ENCODE measurements around the gene ARL15.

The ARL15 gene

DNA sequence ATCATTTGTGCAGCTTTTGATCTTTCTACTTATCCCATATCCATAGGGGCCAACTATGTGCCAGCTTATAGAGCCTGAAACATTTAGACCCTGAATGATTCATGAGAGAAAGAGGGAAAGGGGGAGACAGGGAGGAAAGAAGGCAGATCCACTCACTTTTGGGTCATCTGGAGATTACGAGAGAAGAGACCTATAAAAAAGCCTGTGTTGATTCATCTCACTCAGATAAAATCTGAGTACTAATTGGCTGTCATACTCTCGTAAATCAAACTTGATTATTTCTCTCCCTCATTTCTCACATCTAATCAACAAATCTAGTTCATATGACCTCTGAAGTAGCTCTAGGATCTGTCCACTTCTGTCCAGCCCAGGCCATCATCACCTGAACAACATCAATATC lies 137.1 kb downstream of the ARL15 start:
- no peak for DNase-seq (ENCODE audit: low read depth, low spot score)
- no peak overlapping the region for H3K27ac ChIP-seq

DNA sequence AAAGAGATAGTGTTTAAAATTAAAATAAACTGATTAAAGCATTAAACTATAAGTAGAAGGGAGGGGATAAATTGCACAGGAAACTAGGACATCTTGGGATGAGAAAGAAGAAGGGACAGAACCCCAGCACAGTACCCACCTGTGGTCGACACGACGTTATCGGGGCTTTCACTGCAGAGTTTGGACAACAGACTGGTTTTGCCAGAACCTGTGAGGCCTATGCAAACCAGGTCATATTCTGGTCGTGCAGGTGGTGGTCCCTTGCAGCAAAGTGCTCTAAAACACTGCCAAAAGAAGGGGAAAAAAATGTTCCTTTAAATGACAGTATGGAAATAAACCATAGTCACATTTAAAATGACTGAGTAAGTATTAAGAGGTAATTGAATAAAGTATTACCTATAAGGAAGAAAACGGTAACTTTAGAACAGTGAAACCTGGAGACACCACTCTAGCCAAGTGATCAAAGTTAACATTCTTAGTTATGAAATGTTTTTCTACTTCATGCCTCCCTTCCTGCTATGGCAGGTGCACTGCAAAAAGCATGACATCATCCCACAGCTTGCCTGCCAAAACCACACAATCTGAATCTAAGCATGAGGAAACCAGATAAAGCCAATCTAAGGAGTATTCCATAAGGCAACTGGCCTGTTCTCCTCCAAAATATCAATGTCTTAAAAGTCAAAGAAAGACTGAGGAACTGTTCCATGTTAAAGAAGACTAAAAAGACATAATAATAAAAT lies 138.6 kb downstream of the ARL15 start:
- peak; percentile 16 for DNase-seq (ENCODE audit: low read depth, low spot score)
- H3K27ac ChIP-seq = no peak overlapping the region

DNA sequence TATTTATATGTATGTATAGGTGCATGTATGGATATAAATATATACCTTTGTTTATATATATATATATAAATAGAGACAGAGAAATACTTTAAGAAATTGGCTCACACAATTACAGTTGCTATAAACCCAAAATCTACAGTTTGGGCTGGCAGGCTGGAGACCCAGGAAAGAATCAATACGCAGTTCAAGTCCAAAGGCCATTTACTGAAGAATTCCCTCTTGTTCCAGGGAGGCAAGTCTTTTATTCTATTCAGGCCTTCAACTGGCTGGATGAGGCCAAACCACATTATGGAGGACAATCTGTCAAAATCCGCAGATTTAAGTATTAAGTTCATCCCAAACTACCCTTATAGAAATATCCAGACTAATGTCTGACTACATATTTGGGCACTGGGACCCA lies 144.7 kb downstream of the ARL15 start:
- no peak overlapping the region for H3K27ac ChIP-seq
- no peak for DNase-seq (ENCODE audit: low read depth, low spot score)

GRCh38 chr5:54162184-54162583 lies 148.2 kb downstream of the ARL15 start:
- no peak overlapping the region for H3K27ac ChIP-seq
- DNase-seq (ENCODE audit: low read depth, low spot score) = no peak

- no peak overlapping the region for H3K27ac ChIP-seq
- no peak for DNase-seq (ENCODE audit: low read depth, low spot score)
Measured at GRCh38 chr5:54160329-54160728, 150.0 kb downstream of the ARL15 start.

DNA sequence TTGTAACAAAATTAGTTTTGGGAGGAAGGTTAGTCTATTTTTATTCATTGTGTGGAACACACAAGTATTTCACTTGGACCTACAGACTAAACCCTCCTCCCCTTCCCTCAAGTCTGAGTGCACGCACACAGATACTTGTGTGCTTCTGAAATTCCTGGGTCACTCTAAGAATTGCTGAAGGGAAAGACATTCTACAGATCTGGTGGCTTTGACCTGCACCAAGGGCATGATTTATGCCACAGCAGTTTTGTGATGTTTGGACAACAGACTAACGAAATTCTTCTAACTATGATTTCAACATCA lies 150.5 kb downstream of the ARL15 start:
- DNase-seq (ENCODE audit: low read depth, low spot score) = no peak
- no peak overlapping the region for H3K27ac ChIP-seq

DNA sequence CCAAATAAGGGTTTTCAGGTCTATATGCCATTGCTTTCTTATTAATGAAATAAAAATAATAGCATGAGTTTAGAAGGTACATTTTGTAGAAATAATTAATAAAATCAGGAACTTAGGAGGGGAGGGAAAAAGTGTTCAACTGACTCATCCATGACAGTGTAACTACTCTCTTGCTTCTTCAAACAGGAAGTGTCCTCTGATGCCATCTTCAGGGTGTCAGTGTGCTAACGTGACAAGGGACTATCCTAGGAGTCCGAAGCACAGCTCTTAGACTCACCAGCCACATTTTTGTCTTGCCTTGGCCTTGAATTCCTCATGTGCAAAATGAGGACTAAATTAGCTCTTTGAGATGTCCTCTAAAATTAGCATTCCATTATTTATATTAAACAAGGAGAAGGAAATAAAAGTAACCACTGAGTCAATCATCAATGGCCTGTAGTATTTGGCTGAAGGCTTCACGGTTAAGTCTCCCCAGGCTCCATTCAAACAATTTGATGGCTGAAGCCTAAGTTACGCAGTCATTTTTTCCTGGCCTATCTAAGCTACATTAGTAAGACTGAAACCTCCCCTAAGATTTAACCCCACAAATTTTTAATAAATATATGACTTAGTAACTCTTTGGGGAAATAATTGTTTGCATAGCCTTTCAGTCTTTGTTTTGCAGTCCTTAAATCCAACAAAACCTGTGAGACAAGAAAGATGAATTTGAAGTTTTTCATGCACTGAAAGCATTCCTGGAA lies 151.1 kb downstream of the ARL15 start:
- no peak overlapping the region for H3K27ac ChIP-seq
- no peak for DNase-seq (ENCODE audit: low read depth, low spot score)

DNA sequence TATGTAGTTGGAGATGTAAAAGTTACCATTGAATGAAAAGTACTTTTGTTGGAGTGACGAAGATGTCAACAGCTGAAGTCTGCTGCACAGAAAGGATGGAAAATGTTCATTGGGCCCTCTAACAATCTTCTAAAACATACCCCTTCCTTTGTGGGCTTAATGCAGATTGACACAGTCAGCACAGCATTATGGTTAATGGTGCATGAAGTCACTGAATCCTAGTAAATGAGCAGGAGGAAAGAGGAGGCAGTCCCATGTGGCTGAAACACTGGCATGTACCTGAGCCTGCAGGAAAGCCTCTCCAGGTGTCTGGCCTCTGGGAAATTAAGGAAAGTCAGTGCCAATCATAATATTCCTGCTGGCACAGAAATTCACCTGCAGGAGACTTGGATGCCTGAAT lies 153.8 kb downstream of the ARL15 start:
- H3K27ac ChIP-seq = no peak overlapping the region
- DNase-seq (ENCODE audit: low read depth, low spot score) = no peak

DNA sequence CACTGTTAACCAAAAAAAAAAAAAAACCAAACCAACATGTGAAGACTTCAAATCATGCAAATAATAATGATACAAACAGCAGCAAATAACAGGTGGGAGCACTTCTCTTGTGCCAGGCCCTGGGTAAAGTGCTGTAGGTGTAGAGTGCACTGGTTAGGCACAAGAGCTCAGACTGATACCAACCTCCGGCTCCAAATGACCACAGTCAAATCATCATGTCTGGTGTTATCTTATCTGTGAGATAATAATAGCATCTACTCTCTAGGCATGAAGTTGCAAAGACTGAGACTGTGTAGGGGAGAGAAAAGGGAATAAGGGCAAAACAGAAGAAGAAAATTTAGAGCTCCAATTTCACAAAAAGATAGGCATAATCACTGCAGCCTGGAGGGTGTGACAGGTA lies 159.5 kb downstream of the ARL15 start:
- no peak for DNase-seq (ENCODE audit: low read depth, low spot score)
- no peak overlapping the region for H3K27ac ChIP-seq

- H3K27ac ChIP-seq = no peak overlapping the region
- no peak for DNase-seq (ENCODE audit: low read depth, low spot score)
Measured at GRCh38 chr5:54148858-54149257, 161.5 kb downstream of the ARL15 start.

DNA sequence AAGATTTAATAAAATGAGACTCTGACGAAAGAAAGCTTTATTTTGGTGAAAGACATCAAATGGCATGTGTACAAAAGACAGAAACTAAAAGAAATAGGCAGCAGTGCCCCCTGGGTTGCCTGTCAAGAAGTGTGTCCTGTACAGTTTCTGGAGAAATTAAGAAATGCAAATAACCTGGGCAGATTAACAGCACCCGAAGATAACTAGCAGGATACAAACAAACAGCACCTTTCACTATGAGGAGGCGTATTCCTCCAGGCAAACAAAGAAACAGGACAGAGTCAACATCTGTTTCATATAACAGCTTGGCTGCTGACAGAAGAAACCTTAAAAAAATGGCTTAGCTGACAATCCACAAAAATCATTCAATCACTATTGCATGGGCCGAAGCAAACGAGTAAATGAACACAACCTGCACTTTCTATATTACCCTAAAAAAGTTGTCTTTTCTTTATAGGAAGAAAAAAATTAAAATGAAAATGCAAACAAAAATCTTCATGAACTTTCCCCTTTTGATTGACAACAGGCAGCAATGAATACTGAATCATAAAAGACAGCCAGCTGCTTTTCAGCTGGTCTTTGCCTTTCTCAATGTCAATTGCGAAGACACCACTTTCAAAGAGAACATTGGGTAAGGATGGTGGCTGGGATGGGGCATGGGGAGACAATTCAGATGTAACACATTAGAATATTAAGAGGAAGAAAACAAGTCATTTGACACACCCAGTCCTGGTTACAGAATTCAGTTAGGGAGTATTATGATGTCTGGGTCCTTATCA lies 162.1 kb downstream of the ARL15 start:
- DNase-seq (ENCODE audit: low read depth, low spot score) = no peak
- H3K27ac ChIP-seq = no peak overlapping the region

DNA sequence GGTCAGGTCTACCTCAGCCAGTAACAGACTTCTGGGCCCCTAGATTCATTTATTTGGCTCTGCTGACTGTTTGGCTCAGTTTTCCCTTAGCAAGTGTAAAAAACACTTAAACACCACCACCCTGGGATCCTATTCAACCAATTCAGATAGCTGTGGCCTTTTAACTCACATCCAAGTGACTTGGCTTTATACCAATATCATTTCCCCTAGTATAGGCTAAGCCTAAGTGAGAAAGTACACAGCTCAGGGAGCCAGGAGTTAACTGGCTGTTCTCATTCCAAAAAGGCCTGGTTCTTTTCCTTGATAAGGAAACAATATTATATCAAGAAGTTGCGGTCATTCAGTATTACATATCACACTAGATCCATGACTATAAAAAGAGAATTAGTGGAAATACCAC lies 163.5 kb downstream of the ARL15 start:
- no peak overlapping the region for H3K27ac ChIP-seq
- DNase-seq (ENCODE audit: low read depth, low spot score) = no peak

GRCh38 chr5:54146390-54146789 lies 164.0 kb downstream of the ARL15 start:
- DNase-seq (ENCODE audit: low read depth, low spot score) = no peak
- H3K27ac ChIP-seq = no peak overlapping the region

DNA sequence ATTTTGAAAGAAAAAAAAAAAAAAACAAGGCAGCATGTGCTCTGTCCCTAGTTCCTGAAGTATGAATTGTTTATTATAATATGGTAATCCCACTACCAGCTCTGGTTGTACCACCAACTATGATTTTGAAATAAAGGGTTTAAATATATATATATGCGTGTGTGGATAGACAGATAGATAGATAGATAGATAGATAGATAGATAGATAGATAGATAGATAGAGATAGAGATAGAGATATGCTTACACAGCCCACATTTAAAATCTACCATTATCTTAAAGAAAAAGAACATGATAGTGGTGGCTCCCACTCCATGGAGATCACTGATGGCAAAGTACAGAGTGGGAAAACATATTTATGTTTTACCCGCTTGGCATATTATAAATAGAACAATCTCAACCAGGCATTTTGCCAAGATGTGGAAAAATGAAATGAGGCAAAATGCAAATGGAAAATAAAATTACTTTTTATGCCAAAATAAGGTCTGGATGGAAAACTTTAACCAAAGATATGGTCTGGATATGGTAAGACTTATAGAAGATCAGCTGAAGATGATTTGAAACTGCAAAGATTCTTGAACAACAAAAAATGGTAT lies 170.0 kb downstream of the ARL15 start:
- H3K27ac ChIP-seq = no peak overlapping the region
- no peak for DNase-seq (ENCODE audit: low read depth, low spot score)

DNA sequence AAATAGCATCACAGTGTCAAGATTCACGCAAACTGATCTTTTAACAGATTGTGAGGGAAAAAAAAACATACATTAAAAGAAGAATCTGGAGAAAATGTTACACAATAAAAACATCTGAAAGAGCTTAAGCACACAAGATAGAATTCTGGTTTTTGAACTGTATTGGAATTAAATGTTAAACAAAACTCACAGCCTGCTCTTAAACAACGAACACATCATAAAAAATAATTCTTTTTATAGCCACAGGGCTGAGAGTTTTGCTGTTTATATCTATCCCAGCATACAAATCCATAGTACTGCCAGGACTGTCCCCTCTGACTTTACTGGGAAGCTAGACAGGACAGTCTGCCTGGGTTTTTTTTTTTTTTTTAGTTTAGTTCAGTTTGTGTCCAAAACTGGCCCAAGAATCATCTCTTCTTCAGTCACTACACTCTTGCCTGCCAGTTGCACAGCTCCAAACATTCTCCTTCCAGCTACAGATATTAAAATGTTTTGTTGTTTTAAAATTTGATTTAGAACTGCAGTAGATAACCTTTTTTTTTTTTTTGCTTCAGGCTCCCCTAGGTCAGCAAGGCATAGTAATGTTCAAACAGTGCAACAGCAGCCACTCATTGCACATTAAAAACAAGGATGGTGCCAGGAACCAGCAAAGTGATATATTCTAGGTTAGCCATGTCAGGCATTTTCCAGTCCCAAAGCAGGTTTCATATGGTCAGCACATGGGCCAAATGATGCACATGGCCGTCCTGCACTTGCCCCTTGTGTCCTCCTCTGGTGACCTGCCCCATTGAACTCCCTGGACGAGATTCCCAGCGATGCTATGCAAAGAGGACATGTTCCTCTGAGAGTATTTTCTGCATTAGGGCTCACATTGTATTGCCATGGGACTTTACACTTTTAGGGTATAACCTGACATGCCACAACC lies 173.6 kb downstream of the ARL15 start:
- DNase-seq (ENCODE audit: low read depth, low spot score) = no peak
- no peak overlapping the region for H3K27ac ChIP-seq

DNA sequence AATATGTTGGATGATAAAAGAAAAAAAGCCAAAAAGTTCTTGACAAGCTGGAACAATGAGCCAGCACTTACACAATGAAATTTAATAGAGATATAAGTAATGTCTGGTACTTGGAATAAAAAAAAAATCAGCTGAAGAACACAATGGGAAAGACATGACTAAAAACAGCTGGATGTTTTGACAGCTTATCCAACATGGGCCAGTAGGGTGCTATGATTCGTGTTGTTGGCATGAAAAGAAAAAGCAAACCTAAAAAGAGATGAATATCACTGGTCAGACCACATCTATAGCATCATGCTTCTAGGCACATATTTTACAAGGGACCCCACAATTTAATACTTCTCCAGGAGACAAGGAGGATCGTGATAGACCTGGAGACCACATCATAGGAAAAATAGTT lies 175.3 kb downstream of the ARL15 start:
- H3K27ac ChIP-seq = no peak overlapping the region
- no peak for DNase-seq (ENCODE audit: low read depth, low spot score)

GRCh38 chr5:54133917-54134316 lies 176.5 kb downstream of the ARL15 start:
- DNase-seq (ENCODE audit: low read depth, low spot score) = no peak
- no peak overlapping the region for H3K27ac ChIP-seq

DNA sequence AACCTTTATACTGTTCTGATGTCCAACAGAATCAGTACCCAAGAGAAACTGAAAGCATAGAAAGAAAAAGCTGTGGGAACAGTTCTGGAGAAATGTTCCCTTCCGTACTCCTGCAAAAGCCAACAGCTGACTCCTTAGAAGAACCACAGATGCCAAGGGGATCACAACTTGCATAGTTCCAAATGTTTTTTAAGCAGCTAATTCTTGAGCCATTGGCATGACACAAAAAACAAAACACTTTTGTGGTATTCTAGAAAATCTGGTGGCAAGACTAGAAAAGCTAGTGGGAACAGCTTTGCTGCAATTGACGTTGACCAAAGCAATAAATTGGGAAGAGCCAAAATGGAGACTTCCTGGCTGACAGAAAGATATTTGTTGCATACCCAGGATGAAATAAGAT lies 189.9 kb downstream of the ARL15 start:
- H3K27ac ChIP-seq = no peak overlapping the region
- DNase-seq (ENCODE audit: low read depth, low spot score) = no peak

DNA sequence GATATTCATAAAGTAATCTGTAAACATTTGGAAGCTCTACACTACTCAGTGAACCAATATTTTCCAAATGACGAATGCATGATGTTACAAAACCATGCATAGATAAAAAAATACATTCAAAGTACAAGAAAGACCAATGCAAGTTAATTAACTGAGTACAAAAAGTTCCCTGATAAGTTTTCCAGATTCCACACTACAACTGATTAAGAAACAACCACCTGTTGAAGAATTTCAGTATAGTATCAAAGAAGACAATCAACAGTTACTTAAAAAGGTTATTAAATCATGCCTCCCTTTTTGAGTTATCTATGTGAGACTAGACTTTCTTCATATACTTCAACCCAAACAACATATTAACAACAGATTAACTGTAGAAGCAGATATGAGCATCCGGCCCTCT lies 192.4 kb downstream of the ARL15 start:
- H3K27ac ChIP-seq = no peak overlapping the region
- no peak for DNase-seq (ENCODE audit: low read depth, low spot score)
